Measurements from ENCODE around the gene CADPS.

Gene CADPS

GRCh38 chr3:62592408-62592807, 282.8 kb downstream of the CADPS start:
- Histone ChIP-seq H3K27ac (no peak overlapping the region), H3K4me1 (ENCODE audit: control insufficient read depth in 1 of 2, insufficient read depth in 1 of 2, low read depth in 1 of 2, low read length in 1 of 2) (no peaks in the 10 kb centered on the region), H3K9me3 (no peaks in the 10 kb centered on the region), H3K36me3 (no peaks in the 10 kb centered on the region), H3K4me3 (ENCODE audit: low read depth in 1 of 2, low read length in 1 of 2) (no peak overlapping the region), H3K27me3 (no peaks in the 10 kb centered on the region)
- TF ChIP-seq CTCF (IDR thresholded peaks at IDR 0.05): no peak

- H3K4me1 ChIP-seq (ENCODE audit: control insufficient read depth in 1 of 2, insufficient read depth in 1 of 2, low read depth in 1 of 2, low read length in 1 of 2): no peaks in the 10 kb centered on the region
- TF ChIP-seq CTCF (IDR thresholded peaks at IDR 0.05): no peak
- no peak overlapping the region for H3K4me3 ChIP-seq (ENCODE audit: low read depth in 1 of 2, low read length in 1 of 2)
- no peaks in the 10 kb centered on the region for H3K36me3 ChIP-seq
- H3K9me3 ChIP-seq: no peaks in the 10 kb centered on the region
- H3K27ac ChIP-seq: no peak overlapping the region
- no peaks in the 10 kb centered on the region for H3K27me3 ChIP-seq
Measured at GRCh38 chr3:62589078-62589477, 286.1 kb downstream of the CADPS start.

- Histone ChIP-seq H3K4me3 (ENCODE audit: low read depth in 1 of 2, low read length in 1 of 2) (no peak overlapping the region), H3K27ac (no peak overlapping the region), H3K4me1 (ENCODE audit: control insufficient read depth in 1 of 2, insufficient read depth in 1 of 2, low read depth in 1 of 2, low read length in 1 of 2) (no peaks in the 10 kb centered on the region)
Measured at GRCh38 chr3:62587579-62588031, 287.6 kb downstream of the CADPS start.

GRCh38 chr3:62587169-62587568, 288.0 kb downstream of the CADPS start:
- H3K4me1 ChIP-seq (ENCODE audit: control insufficient read depth in 1 of 2, insufficient read depth in 1 of 2, low read depth in 1 of 2, low read length in 1 of 2): no peaks in the 10 kb centered on the region
- no peak overlapping the region for H3K27ac ChIP-seq
- H3K4me3 ChIP-seq (ENCODE audit: low read depth in 1 of 2, low read length in 1 of 2): no peak overlapping the region

More at GRCh38 chr3:62587579-62588031, 287.6 kb downstream of the CADPS start:
- Histone ChIP-seq H3K9me3 (no peaks in the 10 kb centered on the region), H3K27me3 (no peaks in the 10 kb centered on the region), H3K36me3 (no peaks in the 10 kb centered on the region)
- no peak for TF ChIP-seq CTCF (IDR thresholded peaks at IDR 0.05)

GRCh38 chr3:62586356-62586755, 288.9 kb downstream of the CADPS start:
- TF ChIP-seq CTCF (IDR thresholded peaks at IDR 0.05): no peak
- Histone ChIP-seq H3K27ac (no peak overlapping the region), H3K9me3 (no peaks in the 10 kb centered on the region), H3K27me3 (no peaks in the 10 kb centered on the region), H3K36me3 (no peaks in the 10 kb centered on the region), H3K4me3 (ENCODE audit: low read depth in 1 of 2, low read length in 1 of 2) (no peak overlapping the region), H3K4me1 (ENCODE audit: control insufficient read depth in 1 of 2, insufficient read depth in 1 of 2, low read depth in 1 of 2, low read length in 1 of 2) (no peaks in the 10 kb centered on the region)

More at GRCh38 chr3:62587169-62587568, 288.0 kb downstream of the CADPS start:
- Histone ChIP-seq H3K9me3 (no peaks in the 10 kb centered on the region), H3K36me3 (no peaks in the 10 kb centered on the region), H3K27me3 (no peaks in the 10 kb centered on the region)
- TF ChIP-seq CTCF (IDR thresholded peaks at IDR 0.05): no peak

- H3K4me3 ChIP-seq (ENCODE audit: low read depth in 1 of 2, low read length in 1 of 2): no peak overlapping the region
- no peak overlapping the region for H3K27ac ChIP-seq
- H3K4me1 ChIP-seq (ENCODE audit: control insufficient read depth in 1 of 2, insufficient read depth in 1 of 2, low read depth in 1 of 2, low read length in 1 of 2): no peaks in the 10 kb centered on the region
- no peak for TF ChIP-seq CTCF (IDR thresholded peaks at IDR 0.05)
- no peaks in the 10 kb centered on the region for H3K9me3 ChIP-seq
- no peaks in the 10 kb centered on the region for H3K27me3 ChIP-seq
- no peaks in the 10 kb centered on the region for H3K36me3 ChIP-seq
Measured at GRCh38 chr3:62585861-62586260, 289.4 kb downstream of the CADPS start.

Measured in neutrophil (primary cell).